Aorta (tissue), 5 donors: ENCODE results near the gene ZBTB6. TPM values are rescaled to one million over a fixed set of nuclear protein-coding genes. Genes with fewer than 3 reads are reported as not detected.

ENCODE experiments used
- ATAC-seq: fragments of 200-7000 bp; cut with Tn5 transposase; one replicate; pipeline ENCODE4 v1.9.1; 2022; ENCODE audit warnings: moderate library complexity; ENCODE audit not compliant: low FRiP score
- DNase-seq, 2 donors: peaks; one replicate each; pipeline ENCODE4 v3.0.0-alpha.2; 2020
- H3K27ac ChIP-seq, 2 donors: one replicate each; pipeline ENCODE4 v1.5.1; 2013; ENCODE audit warnings: low read length in 2 of 2, mild to moderate bottlenecking in 2 of 2, moderate library complexity in 2 of 2, control low read depth in 1 of 2, inconsistent platforms in 1 of 2, low read depth in 1 of 2
- H3K27me3 ChIP-seq, 2 donors: one replicate each; pipeline ENCODE4 v1.6.1; 2013; ENCODE audit warnings: control low read depth in 1 of 2, low read length in 1 of 2, mild to moderate bottlenecking in 1 of 2, moderate library complexity in 1 of 2; ENCODE audit not compliant: insufficient read depth in 2 of 2, control insufficient read depth in 1 of 2
- H3K36me3 ChIP-seq, 2 donors: one replicate each; pipeline ENCODE4 v1.6.1; 2013; ENCODE audit warnings: control low read depth in 1 of 2, low read length in 1 of 2, mild to moderate bottlenecking in 1 of 2; ENCODE audit not compliant: insufficient read depth in 2 of 2, control insufficient read depth in 1 of 2
- H3K4me1 ChIP-seq, 2 donors: one replicate each; pipeline ENCODE4 v1.6.1; 2013; ENCODE audit warnings: low read length in 2 of 2, control low read depth in 1 of 2, mild to moderate bottlenecking in 1 of 2, moderate library complexity in 1 of 2; ENCODE audit not compliant: insufficient read depth in 2 of 2, control insufficient read depth in 1 of 2
- H3K4me3 ChIP-seq, 2 donors: one replicate each; pipeline ENCODE4 v1.5.1; 2013; ENCODE audit warnings: low read length in 2 of 2, control low read depth in 1 of 2, mild to moderate bottlenecking in 1 of 2
- H3K9me3 ChIP-seq: one replicate; pipeline ENCODE4 v1.6.1; 2013; ENCODE audit warnings: mild to moderate bottlenecking, low read length; ENCODE audit not compliant: control insufficient read depth
- WGBS, 2 donors: extraction: QIAGEN DNeasy Blood & Tissue Kit; methylation state at CpG; one replicate each; pipeline ENCODE4 v1.1.7; 2013; 5-methylcytosine and 5-hydroxymethylcytosine counted together
- intact Hi-C, 2 donors: fragments of 100-400 bp; cut with DNase I; formaldehyde crosslinking; loops; one replicate each; pipeline versions ENCODE4 v1.14.2 to v1.15.0; 2022
- polyA plus RNA-seq, 2 donors: library from polyadenylated mRNA; stranded (reverse); fragments of 200-250 nt; gene quantifications; one replicate each; pipeline ENCODE4 v1.2.3, GENCODE V29; 2013
- total RNA-seq, 2 donors: library from RNA; stranded (reverse); fragmentation: NEBNext Ultra II Directional; extraction: Animal tissue kit (Norgen Biotek cat#: 25700); gene quantifications; one replicate each; pipeline ENCODE4 v1.2.1, GENCODE V29; 2021
- donor health status: healthy with polysubstance abuse.
- donor health status: Bipolar disorder and iron deficiency.
- donor health status: DM: no; HTN: no; CAD: no.
- donor health status: DM: no; HTN: no; CAD: no.
- donor health status: DM: yes; HTN: yes; CAD: no.

ZBTB6 gene
- total and polyA plus RNA-seq, 4 donors: 4.1 to 9.0 (median 6.6) TPM

DNA sequence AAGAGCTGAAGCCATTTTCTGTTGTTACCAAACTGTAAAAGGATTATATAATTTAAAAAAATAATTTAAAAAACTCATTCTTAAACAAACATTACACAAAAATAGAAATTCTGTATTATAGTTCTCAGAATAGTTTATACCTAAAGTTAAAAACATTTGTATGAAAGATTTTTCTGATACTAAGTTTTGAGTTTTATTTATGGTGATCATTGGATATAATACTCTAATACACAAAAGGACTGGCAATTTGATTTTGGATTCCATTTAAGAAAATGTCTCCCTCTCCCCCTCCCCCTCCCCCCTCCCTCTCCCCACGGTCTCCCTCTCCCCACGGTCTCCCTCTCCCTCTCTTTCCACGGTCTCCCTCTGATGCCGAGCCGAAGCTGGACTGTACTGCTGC, 47.0 kb downstream of the ZBTB6 start:
- Histone ChIP-seq H3K27me3 (no peaks in the 10 kb centered on the region), H3K36me3 (peaks cover 0 to 3% of the 10 kb centered on the region in 2 donors), H3K4me3 (no peak overlapping the region), H3K4me1 (no peaks in the 10 kb centered on the region), H3K9me3 (no peaks in the 10 kb centered on the region), H3K27ac (no peak overlapping the region)
- ATAC-seq (no peak), DNase-seq (no peak)
- no CpG with 5 or more reads among the region's 5 CpGs for WGBS, 2 donors
- intact Hi-C loops: no loop called here

DNA sequence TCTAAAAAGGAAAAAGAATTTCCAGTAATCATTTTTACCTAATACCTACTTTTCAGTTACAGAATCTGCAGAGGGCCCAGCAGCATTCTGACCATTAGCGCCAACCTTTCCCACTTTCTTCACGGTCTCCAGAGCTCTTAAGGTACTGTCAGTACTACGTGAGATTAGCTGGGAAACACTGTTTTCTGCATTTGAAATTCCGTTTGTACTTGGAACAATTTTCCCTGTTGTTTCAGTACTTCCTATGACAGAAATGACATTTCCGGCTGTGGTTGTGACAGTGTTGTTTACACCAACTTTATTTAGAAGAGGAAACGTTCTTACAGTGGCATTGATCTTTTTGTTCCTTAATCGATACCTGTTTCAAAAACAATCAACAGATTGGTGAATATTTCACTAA, 47.8 kb downstream of the ZBTB6 start:
- DNase-seq: no peak
- Histone ChIP-seq H3K4me1 (no peaks in the 10 kb centered on the region), H3K36me3 (peaks cover 0 to 2% of the 10 kb centered on the region in 2 donors), H3K27me3 (no peaks in the 10 kb centered on the region), H3K4me3 (no peak overlapping the region), H3K9me3 (no peaks in the 10 kb centered on the region), H3K27ac (no peak overlapping the region)
- intact Hi-C loops: no loop called here
- ATAC-seq: no peak
- WGBS, 2 donors: 82 to 84% methylated on average over 7 of the region's 7 CpGs

DNA sequence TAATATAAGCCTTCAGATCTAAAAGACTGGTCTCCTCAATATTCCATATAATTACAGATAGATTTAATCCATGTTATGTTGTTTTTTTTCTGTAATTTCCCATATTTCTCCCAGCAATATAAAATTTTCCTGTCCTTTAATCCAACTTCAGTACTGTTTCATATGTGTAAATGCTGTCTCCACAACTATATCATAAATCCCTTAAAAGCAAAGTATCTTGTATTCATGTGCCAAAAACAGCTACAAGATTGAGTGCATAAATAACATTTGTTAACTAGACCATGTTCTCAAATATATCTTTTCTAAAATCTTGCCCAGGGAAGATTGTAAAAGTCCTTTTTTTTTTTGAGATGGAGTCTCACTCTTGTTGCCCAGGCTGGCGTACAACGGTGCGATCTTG, 49.7 kb downstream of the ZBTB6 start:
- DNase-seq (no peak), ATAC-seq (no peak)
- WGBS, 2 donors: 60 to 76% methylated on average over 3 of the region's 3 CpGs
- H3K27me3 ChIP-seq: no peaks in the 10 kb centered on the region
- intact Hi-C loops: no loop called here
- no peaks in the 10 kb centered on the region for H3K9me3 ChIP-seq
- peaks cover 0 to 5% of the 10 kb centered on the region in 2 donors for H3K36me3 ChIP-seq
- no peak overlapping the region for H3K4me3 ChIP-seq
- H3K4me1 ChIP-seq: no peaks in the 10 kb centered on the region
- no peak overlapping the region for H3K27ac ChIP-seq

DNA sequence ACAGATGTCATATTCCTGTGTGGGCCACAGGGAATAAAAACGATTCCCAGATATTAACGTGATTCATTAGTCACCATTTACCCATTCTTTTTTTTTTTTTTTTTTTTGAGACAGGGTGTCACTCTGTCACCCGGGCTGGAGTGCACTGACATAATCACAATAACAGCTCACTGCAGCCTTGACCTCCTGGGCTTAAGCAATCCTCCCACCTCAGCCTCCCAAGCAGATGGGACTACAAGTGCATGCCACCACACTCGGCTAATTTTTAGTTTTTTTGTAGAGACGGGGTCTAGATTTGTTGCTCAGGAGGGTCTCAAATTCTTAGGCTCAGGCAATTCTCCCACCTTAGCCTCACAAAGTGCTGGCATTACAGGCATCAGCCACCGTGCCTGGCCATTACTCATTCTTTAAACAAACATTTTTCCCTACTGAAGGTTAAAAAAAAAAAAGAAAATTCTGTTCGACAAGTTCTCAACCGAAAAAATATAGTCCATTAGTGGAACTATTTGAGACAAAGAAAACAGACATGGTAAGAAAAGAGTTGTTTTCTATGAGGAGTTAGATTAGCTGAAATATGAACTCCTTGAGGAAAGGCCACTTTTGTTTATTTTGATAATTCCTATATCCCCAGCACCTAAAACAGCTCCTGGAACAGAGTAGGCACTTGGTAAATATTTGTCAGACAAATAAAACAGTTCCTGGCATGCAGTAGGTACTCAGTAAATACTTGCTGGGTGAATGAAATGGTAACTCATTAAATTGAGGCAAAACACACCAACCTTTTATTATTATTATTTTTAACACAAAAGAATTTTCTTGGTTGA, 52.6 kb downstream of the ZBTB6 start:
- ATAC-seq (no peak), DNase-seq (no peak)
- WGBS, 2 donors: 56 to 57% methylated on average over 8 of the region's 8 CpGs

More for the DNA sequence above, 52.6 kb downstream of the ZBTB6 start:
- H3K9me3 ChIP-seq: no peaks in the 10 kb centered on the region
- peaks cover 0 to 9% of the 10 kb centered on the region in 2 donors for H3K36me3 ChIP-seq
- H3K4me3 ChIP-seq: no peak overlapping the region
- H3K27me3 ChIP-seq: no peaks in the 10 kb centered on the region
- H3K4me1 ChIP-seq: no peaks in the 10 kb centered on the region
- intact Hi-C loops: no loop called here
- peak overlapping the region in 1 of 2 donors; percentile 25 for H3K27ac ChIP-seq

Other genes starting within 250 kb of the ZBTB6 start
- gene OR1L3, start 238.2 kb downstream of the ZBTB6 start, total RNA-seq: not detected
- not detected for gene OR1L3, start 238.2 kb downstream of the ZBTB6 start, polyA plus RNA-seq
- gene OR1L4, start 189.3 kb downstream of the ZBTB6 start, total RNA-seq: not detected
- not detected for gene OR1L4, start 189.3 kb downstream of the ZBTB6 start, polyA plus RNA-seq
- gene OR1L6, start 171.0 kb downstream of the ZBTB6 start, total RNA-seq: not detected
- not detected for gene OR1L6, start 171.0 kb downstream of the ZBTB6 start, polyA plus RNA-seq
- not detected for gene OR5C1, start 124.4 kb downstream of the ZBTB6 start, total RNA-seq
- gene OR5C1, start 124.4 kb downstream of the ZBTB6 start, polyA plus RNA-seq: not detected
- not detected for gene OR1K1, start 113.2 kb downstream of the ZBTB6 start, total RNA-seq
- gene OR1K1, start 113.2 kb downstream of the ZBTB6 start, polyA plus RNA-seq: not detected
- gene PDCL, start 84.7 kb downstream of the ZBTB6 start, total RNA-seq: 10 to 100 TPM; 18.7 to 23.1 TPM
- 10 to 100 TPM; 11.2 to 16.7 TPM for gene PDCL, start 84.7 kb downstream of the ZBTB6 start, polyA plus RNA-seq
- 10 to 100 TPM; 52.7 to 54.1 TPM for gene RC3H2, start 8.0 kb downstream of the ZBTB6 start, total RNA-seq
- 10 to 100 TPM; 10.8 to 14.9 TPM for gene RC3H2, start 8.0 kb downstream of the ZBTB6 start, polyA plus RNA-seq
- 1 to 10 TPM; 5.8 to 9.3 TPM for gene ZBTB26, start 18.2 kb upstream of the ZBTB6 start, total RNA-seq
- 1 to 10 TPM; 4.3 to 4.9 TPM for gene ZBTB26, start 18.2 kb upstream of the ZBTB6 start, polyA plus RNA-seq
- gene RABGAP1, start 27.7 kb upstream of the ZBTB6 start, total RNA-seq: 100 to 1,000 TPM in 1 of 2 donors, 10 to 100 TPM in 1; 95.6 to 100 TPM
- 10 to 100 TPM; 30.8 to 43.9 TPM for gene RABGAP1, start 27.7 kb upstream of the ZBTB6 start, polyA plus RNA-seq
- 10 to 100 TPM in 1 of 2 donors, 1 to 10 TPM in 1; 8.8 to 13.9 TPM for gene GPR21, start 120.3 kb upstream of the ZBTB6 start, total RNA-seq
- gene GPR21, start 120.3 kb upstream of the ZBTB6 start, polyA plus RNA-seq: 1 to 10 TPM in 1 of 2 donors, under 1 TPM in 1; 0.50 to 3.8 TPM